Lower leg skin (tissue), 4 donors: ENCODE results near the gene SIRPA. TPM values are rescaled to one million over a fixed set of nuclear protein-coding genes. Genes with fewer than 3 reads are reported as not detected.
A peak's percentile ranks its signal among the peaks of the same experiment; 100 is the strongest.

Source experiments
- DNase-seq, 2 donors: peaks; one replicate each; pipeline ENCODE4 v3.0.0-alpha.2; 2019; ENCODE audit warnings: low spot score in 2 of 2
- H3K4me3 ChIP-seq: fragments of 200-600 bp; sonication (generic); 2 replicates; pipeline ENCODE4 v1.5.1; 2017; ENCODE audit warnings: mild to moderate bottlenecking, low read depth; ENCODE audit not compliant: poor library complexity, severe bottlenecking
- POLR2A ChIP-seq, 2 donors: fragments of 450-650 bp; IDR thresholded peaks; one replicate each; pipeline ENCODE4 v1.6.1; 2016 to 2017; ENCODE audit warnings: antibody characterized with exemption in 2 of 2, mild to moderate bottlenecking in 1 of 2, moderate library complexity in 1 of 2
- WGBS, 2 donors: methylation state at CpG; one replicate each; pipeline ENCODE4 v1.1.5; 2018; 5-methylcytosine and 5-hydroxymethylcytosine counted together
- intact Hi-C: fragments of 100-400 bp; cut with DNase I; formaldehyde crosslinking; loops from one replicate; pipeline ENCODE4 v1.15.0; 2023; ENCODE audit warnings: low total_unique reads
- total RNA-seq, 4 donors: library from RNA; depleted of rRNA; stranded (reverse); fragments of >200 nt; gene quantifications; one replicate each; pipeline ENCODE4 v1.1.0, GENCODE V29; 2016
- TF ChIP-seq, protein P1 (sequence below), 3 donors: fragments of 450-650 bp; IDR thresholded peaks; one replicate each; pipeline ENCODE4 v1.5.1; 2016; ENCODE audit warnings: antibody characterized with exemption in 3 of 3, mild to moderate bottlenecking in 3 of 3, moderate library complexity in 2 of 3

The SIRPA gene
- 10 to 100 TPM; 29.3 to 55.0 (median 44.1) TPM for total RNA-seq

DNA sequence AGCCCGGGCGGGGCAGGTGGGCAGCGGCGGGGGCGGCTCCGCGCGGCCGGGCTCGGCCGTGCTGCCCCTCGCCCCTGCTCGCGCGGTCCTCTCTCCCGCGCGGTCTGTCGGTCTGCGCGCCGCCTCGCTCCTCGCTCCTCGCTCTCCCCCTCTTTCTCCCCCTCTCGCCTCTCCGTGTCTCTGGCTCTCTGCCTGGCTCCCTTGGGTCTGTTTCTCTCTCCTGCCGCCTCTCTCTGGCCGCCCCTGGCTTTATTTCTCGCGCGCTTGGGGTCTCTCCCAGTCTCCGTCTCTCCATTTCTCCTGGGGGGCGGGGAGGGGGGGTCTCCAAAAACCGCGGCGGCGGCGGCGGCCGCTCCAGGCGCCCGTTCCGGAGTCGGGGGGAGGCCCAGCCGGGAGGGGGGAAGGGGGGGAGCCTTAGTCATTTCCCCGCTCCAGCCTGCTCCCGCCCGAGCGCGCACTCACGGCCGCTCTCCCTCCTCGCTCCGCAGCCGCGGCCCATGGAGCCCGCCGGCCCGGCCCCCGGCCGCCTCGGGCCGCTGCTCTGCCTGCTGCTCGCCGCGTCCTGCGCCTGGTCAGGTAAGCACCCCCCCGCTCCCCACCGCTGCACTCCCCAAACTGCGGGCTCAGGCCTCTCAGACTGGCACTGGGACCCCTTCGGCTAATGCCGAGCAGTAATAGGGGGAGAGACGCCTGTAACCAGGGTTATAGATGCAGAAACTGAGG lies at the start of gene SIRPA:
TSS of gene SIRPA (plus strand) at position 457 of the 723 bp plus-strand sequence. CDS start at position 498, 41 bp downstream.
- intact Hi-C loops = no loop called here
- peak; percentile 43 to 93 for DNase-seq
- 1% methylated on average over 33 to 71 of the region's 74 CpGs for WGBS, 2 donors
- TF ChIP-seq, protein P1, sequence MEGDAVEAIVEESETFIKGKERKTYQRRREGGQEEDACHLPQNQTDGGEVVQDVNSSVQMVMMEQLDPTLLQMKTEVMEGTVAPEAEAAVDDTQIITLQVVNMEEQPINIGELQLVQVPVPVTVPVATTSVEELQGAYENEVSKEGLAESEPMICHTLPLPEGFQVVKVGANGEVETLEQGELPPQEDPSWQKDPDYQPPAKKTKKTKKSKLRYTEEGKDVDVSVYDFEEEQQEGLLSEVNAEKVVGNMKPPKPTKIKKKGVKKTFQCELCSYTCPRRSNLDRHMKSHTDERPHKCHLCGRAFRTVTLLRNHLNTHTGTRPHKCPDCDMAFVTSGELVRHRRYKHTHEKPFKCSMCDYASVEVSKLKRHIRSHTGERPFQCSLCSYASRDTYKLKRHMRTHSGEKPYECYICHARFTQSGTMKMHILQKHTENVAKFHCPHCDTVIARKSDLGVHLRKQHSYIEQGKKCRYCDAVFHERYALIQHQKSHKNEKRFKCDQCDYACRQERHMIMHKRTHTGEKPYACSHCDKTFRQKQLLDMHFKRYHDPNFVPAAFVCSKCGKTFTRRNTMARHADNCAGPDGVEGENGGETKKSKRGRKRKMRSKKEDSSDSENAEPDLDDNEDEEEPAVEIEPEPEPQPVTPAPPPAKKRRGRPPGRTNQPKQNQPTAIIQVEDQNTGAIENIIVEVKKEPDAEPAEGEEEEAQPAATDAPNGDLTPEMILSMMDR (IDR thresholded peaks at IDR 0.05) = no peak
- no peak for TF ChIP-seq POLR2A (IDR thresholded peaks at IDR 0.05)
- H3K4me3 ChIP-seq = peak within 1 kb of the TSS; percentile 52

DNA sequence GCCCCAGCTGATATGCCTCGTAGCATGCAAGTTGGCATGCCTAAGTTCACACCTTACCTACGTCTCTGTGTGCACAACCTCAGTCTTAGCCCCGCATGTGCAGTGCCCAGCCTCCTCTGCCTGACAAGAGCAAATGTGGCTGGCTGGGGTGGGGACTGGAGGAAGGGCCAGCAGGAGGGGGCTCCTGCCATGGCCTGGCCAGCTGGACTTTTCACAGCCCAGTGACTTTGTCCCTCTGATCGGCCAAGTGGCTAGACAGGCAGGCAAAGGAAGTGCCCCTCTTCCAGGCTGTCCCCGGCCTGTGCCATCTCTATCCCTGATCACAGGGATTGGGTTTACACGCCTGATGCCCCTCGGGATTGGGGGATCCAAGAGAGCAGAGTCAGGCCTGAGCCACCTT lies 49.5 kb upstream of the SIRPA start:
- intact Hi-C loops = no loop called here
- DNase-seq = no peak
- no peak overlapping the region for H3K4me3 ChIP-seq
- WGBS, 2 donors = 89 to 93% methylated on average over 7 of the region's 7 CpGs
- no peak for TF ChIP-seq POLR2A (IDR thresholded peaks at IDR 0.05)
- TF ChIP-seq, protein P1 (IDR thresholded peaks at IDR 0.05) = no peak

DNA sequence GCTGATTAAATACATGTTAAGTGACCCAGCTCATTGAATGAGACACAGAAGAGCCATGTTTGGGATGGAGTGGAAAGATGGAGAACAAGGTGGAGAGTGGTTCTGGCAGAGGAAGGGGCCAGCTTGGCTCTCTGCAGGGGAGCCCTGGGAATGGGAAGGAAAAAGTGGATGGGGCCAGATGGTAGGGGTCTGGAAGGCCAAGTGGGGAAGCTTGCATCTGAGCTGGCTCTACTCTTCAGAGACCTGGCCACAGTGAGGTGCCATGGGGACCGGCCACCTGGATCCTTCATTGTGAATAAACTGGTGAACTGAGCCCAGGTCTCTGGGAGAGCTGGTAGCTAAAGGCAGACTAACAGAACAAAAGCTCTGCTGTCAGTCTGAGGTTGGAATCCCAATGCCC lies 48.9 kb upstream of the SIRPA start:
- intact Hi-C loops = no loop called here
- DNase-seq = no peak
- H3K4me3 ChIP-seq = no peak overlapping the region
- WGBS, 2 donors = 94 to 100% methylated on average over 1 of the region's 1 CpG
- TF ChIP-seq POLR2A (IDR thresholded peaks at IDR 0.05) = no peak
- TF ChIP-seq, protein P1 (IDR thresholded peaks at IDR 0.05) = no peak

DNA sequence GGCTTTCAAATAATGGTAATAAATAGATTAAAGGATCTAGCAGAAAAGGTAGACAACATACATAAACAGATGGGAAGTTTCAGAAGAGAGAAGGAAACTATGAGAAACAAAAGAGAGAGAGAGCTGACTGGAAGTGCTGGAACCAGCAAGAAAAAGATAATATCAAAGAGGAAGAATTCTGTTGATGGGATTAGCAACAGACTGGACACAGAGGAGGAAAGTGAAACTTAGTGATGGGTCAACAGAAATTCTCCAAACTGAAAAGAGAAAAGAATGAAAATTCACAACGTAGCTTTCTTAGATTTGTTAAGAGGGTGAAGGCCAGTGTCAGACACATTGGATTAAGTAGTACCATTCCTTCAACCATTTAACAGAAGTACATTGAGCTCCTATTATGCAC lies 48.3 kb upstream of the SIRPA start:
- intact Hi-C loops = no loop called here
- 52 to 53% methylated on average over 1 of the region's 1 CpG for WGBS, 2 donors

DNA sequence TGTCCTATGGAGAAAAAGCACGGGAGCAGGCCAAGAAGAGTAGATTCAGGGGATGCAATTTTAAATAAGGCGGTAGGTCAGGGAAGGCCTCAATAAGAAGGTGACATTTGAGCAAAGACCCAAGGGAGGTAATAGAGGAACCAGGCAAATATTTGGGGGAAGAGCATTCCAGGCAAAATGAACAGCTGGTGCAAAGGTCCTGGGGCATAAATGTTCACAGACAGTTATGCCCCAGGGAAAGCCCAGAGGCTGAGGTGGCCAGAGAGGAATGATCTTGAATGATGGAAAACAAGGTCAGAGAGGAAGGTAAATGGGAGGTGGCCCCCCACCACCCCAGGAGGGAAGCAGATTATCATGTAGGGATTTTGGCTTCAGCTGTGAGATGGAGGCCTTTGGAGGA lies 47.4 kb upstream of the SIRPA start:
- intact Hi-C loops = no loop called here
- no peak for DNase-seq
- TF ChIP-seq, protein P1 (IDR thresholded peaks at IDR 0.05) = no peak
- TF ChIP-seq POLR2A (IDR thresholded peaks at IDR 0.05) = no peak
- 98% methylated on average over 2 of the region's 2 CpGs for WGBS, 2 donors
- no peak overlapping the region for H3K4me3 ChIP-seq

More for the DNA sequence above, 48.3 kb upstream of the SIRPA start:
- TF ChIP-seq, protein P1 (IDR thresholded peaks at IDR 0.05) = no peak
- TF ChIP-seq POLR2A (IDR thresholded peaks at IDR 0.05) = no peak
- H3K4me3 ChIP-seq = no peak overlapping the region
- DNase-seq = no peak

DNA sequence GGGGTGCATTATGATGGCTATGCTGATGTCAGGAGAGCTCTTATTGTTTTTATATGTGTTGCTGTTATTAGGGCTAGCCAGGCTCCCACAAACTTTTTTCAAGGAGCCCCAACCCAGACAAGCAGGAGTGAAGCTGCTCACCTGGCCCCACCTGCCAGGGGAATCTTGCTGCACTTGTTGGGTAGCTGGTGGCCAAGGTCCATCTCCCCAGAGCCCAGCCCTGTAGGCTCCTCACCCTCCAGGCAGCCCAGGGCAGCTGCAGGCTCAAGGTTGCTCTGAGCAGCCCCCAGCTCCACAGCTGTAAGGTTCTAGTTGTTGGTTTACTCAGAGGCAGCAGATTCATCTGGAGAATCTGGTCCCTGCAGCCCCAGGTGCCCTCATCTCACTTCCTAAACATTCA lies 46.8 kb upstream of the SIRPA start:
- TF ChIP-seq, protein P1 (IDR thresholded peaks at IDR 0.05) = no peak
- TF ChIP-seq POLR2A (IDR thresholded peaks at IDR 0.05) = no peak
- intact Hi-C loops = no loop called here
- DNase-seq = no peak
- H3K4me3 ChIP-seq = no peak overlapping the region
